ENCODE measurements around the gene EXOC4. TPM values are rescaled to one million over a fixed set of nuclear protein-coding genes. Genes with fewer than 3 reads are reported as not detected.

The EXOC4 gene
- total and polyA plus RNA-seq, 2 of the 8 experiments (the other 6 are each of a cell fraction or from before 2014, with no cell fraction given): 27.0 to 67.3 TPM

- Histone ChIP-seq H3K9me3 (ENCODE audit: insufficient read depth in 2 of 2, low read depth in 1 of 2, low read length in 1 of 2) (peaks cover 8 to 10% of the 10 kb centered on the region in 2 experiments; a peak in 3 of 4 replicates), H3K27me3 (replicated peaks in 1 of 4; ENCODE audit: control insufficient read depth in 3 of 4, extremely low read depth in 1 of 4, insufficient read depth in 3 of 4, low read length in 3 of 4) (no peaks in the 10 kb centered on the region), H2BK120ac (replicated peaks; ENCODE audit: low read depth, low read length) (no peak overlapping the region), H4K91ac (replicated peaks; ENCODE audit: insufficient read length, low read length) (no peak overlapping the region), H3K23me2 (ENCODE audit: low read depth, low read length) (no peaks in the 10 kb centered on the region), H2AK5ac (ENCODE audit: low read depth, low read length) (no peak overlapping the region), H3K79me2 (ENCODE audit: control insufficient read depth in 1 of 2, insufficient read depth in 2 of 2, low read length in 2 of 2) (peaks cover 0 to 28% of the 10 kb centered on the region in 2 experiments; a peak in 3 of 4 replicates), H2BK20ac (ENCODE audit: low read length) (no peak overlapping the region), H3K56ac (replicated peaks; ENCODE audit: insufficient read length, low read depth, low read length) (no peak overlapping the region), H2AFZ (ENCODE audit: low read length) (no peak overlapping the region), H4K20me1 (replicated peaks in 1 of 2; ENCODE audit: control insufficient read depth in 1 of 2, insufficient read depth in 2 of 2, low read length in 2 of 2) (no peaks in the 10 kb centered on the region), H3K4ac (replicated peaks; ENCODE audit: insufficient read length, low read depth, low read length) (no peak overlapping the region), H3K4me1 (replicated peaks in 1 of 4; ENCODE audit: control insufficient read depth in 3 of 4, insufficient read depth in 4 of 4, low read length in 3 of 4) (peaks cover 0 to 2% (median under 1%) of the 10 kb centered on the region in 4 experiments; a peak in 2 of 7 replicates), H3K18ac (ENCODE audit: extremely low read depth, low read length) (no peak overlapping the region), H2BK15ac (ENCODE audit: low read length) (no peak overlapping the region), H3K4me2 (ENCODE audit: insufficient read depth in 1 of 2, low read depth in 2 of 2, low read length in 2 of 2) (no peak overlapping the region), H3K9ac (replicated peaks in 1 of 4; ENCODE audit: extremely low read depth in 1 of 4, low read depth in 3 of 4, low read length in 3 of 4) (no peak overlapping the region), H3K27ac (ENCODE audit: low read depth, low read length) (no peak overlapping the region), H2BK12ac (ENCODE audit: low read depth, low read length) (no peak overlapping the region), H3K36me3 (ENCODE audit: control insufficient read depth in 2 of 4, insufficient read depth in 4 of 4, low read length in 3 of 4) (peaks cover 0 to 15% (median 2%) of the 10 kb centered on the region in 4 experiments; a peak in 3 of 8 replicates), H3K14ac (ENCODE audit: insufficient read length) (no peak overlapping the region), H3K4me3 (ENCODE audit: extremely low read depth in 1 of 4, insufficient read depth in 2 of 4, low read depth in 3 of 4, low read length in 4 of 4) (no peak overlapping the region), H4K5ac (ENCODE audit: insufficient read length, low read depth, low read length) (no peak overlapping the region), H4K8ac (ENCODE audit: extremely low read depth, insufficient read depth, low read length) (no peak overlapping the region), H2BK5ac (ENCODE audit: low read depth, low read length) (no peak overlapping the region), H3K79me1 (ENCODE audit: low read depth, low read length) (no peaks in the 10 kb centered on the region), H3K23ac (ENCODE audit: insufficient read length) (no peak overlapping the region)
- ChIA-PET CTCF (ENCODE audit: partially characterized antibody) (no interaction called here), POLR2A (ENCODE audit: partially characterized antibody) (no interaction called here)
- WGBS, 2 experiments (ENCODE audit: extremely low coverage in 1 of 2, insufficient coverage in 1 of 2, insufficient read length in 1 of 2, insufficient replicate concordance in 2 of 2, low coverage in 1 of 2, low lambda C conversion rate in 2 of 2, missing lambda C conversion rate in 1 of 2): 94% methylated on average over 2 of the region's 2 CpGs; no CpG with 5 or more reads in 1 of the 2 experiments
- TF ChIP-seq JUN (IDR thresholded peaks at IDR 0.05; ENCODE audit: low read depth, low read length): no peak
- no peak for TF ChIP-seq POLR2AphosphoS5 (IDR thresholded peaks at IDR 0.05; ENCODE audit: low read depth, low read length)
- TF ChIP-seq BCL11A (IDR thresholded peaks at IDR 0.05; ENCODE audit: low read depth in 2 of 2, low read length in 2 of 2): no peak
- FAIRE-seq: no peak
- no peak for DNase-seq (ENCODE audit: low read depth in 1 of 2, low spot score in 2 of 2)
Measured at GRCh38 chr7:133339772-133340171, 86.9 kb downstream of the EXOC4 start.
